Trophoblast cell (in vitro differentiated cells and primary cell): ENCODE data around the gene PHF13.

ENCODE experiments used
- DNase-seq, 2 donors: peaks; one replicate each; pipeline ENCODE4 v3.0.0-alpha.2; 2016
- H2AFZ ChIP-seq: 2 replicates; pipeline ENCODE4 v1.6.1; 2013; ENCODE audit warnings: low read length, moderate library complexity, mild to moderate bottlenecking; ENCODE audit not compliant: insufficient read depth, poor library complexity
- H2AK5ac ChIP-seq: 2 replicates; pipeline ENCODE4 v1.6.1; 2013; ENCODE audit warnings: mild to moderate bottlenecking, low read length
- H2BK120ac ChIP-seq: 2 replicates; pipeline ENCODE4 v1.6.1; 2013; ENCODE audit warnings: low read length, mild to moderate bottlenecking, moderate library complexity; ENCODE audit not compliant: insufficient read depth, poor library complexity
- H2BK12ac ChIP-seq: 2 replicates; pipeline ENCODE4 v1.6.1; 2013; ENCODE audit warnings: mild to moderate bottlenecking, low read length, moderate library complexity
- H2BK5ac ChIP-seq: 2 replicates; pipeline ENCODE4 v1.6.1; 2013; ENCODE audit warnings: low read length, low read depth, moderate library complexity, mild to moderate bottlenecking; ENCODE audit not compliant: poor library complexity
- H3K14ac ChIP-seq: 2 replicates; pipeline ENCODE4 v1.6.1; 2013; ENCODE audit warnings: mild to moderate bottlenecking, low read length
- H3K18ac ChIP-seq: 2 replicates; pipeline ENCODE4 v1.6.1; 2013; ENCODE audit warnings: mild to moderate bottlenecking, low read length
- H3K23ac ChIP-seq: 2 replicates; pipeline ENCODE4 v1.6.1; 2013; ENCODE audit warnings: low read length
- H3K27ac ChIP-seq: 2 replicates; pipeline ENCODE4 v1.5.1; 2013; ENCODE audit warnings: low read depth, mild to moderate bottlenecking, inconsistent platforms, low read length, moderate library complexity
- H3K27me3 ChIP-seq: 2 replicates; pipeline ENCODE4 v1.6.1; 2013; ENCODE audit warnings: inconsistent platforms, mild to moderate bottlenecking, low read length, moderate library complexity; ENCODE audit not compliant: insufficient read depth
- H3K36me3 ChIP-seq, 2 experiments: 1 replicate in 1 of 2; 2 replicates in 1 of 2; pipeline ENCODE4 v1.6.1; 2013; ENCODE audit warnings: low read length in 2 of 2, mild to moderate bottlenecking in 2 of 2, moderate library complexity in 1 of 2; ENCODE audit not compliant: insufficient read depth in 2 of 2, control insufficient read depth in 1 of 2
- H3K4ac ChIP-seq: 2 replicates; pipeline ENCODE4 v1.6.1; 2013; ENCODE audit warnings: low read depth, mild to moderate bottlenecking, low read length, moderate library complexity
- H3K4me1 ChIP-seq, 2 experiments: 1 replicate in 1 of 2; 2 replicates in 1 of 2; pipeline ENCODE4 v1.6.1; 2013; ENCODE audit warnings: low read length in 2 of 2, mild to moderate bottlenecking in 2 of 2, moderate library complexity in 1 of 2; ENCODE audit not compliant: insufficient read depth in 2 of 2, control insufficient read depth in 1 of 2
- H3K4me2 ChIP-seq: 2 replicates; pipeline ENCODE4 v1.6.1; 2013; ENCODE audit warnings: inconsistent platforms, mild to moderate bottlenecking, low read length, moderate library complexity
- H3K4me3 ChIP-seq: 2 replicates; pipeline ENCODE4 v1.5.1; 2013; ENCODE audit warnings: mild to moderate bottlenecking, low read depth, low read length, inconsistent platforms
- H3K79me1 ChIP-seq: one replicate; pipeline ENCODE4 v1.6.1; 2013; ENCODE audit warnings: low read length
- H3K79me2 ChIP-seq: 2 replicates; pipeline ENCODE4 v1.6.1; 2013; ENCODE audit warnings: low read length, mild to moderate bottlenecking; ENCODE audit not compliant: control insufficient read depth, insufficient read depth, poor library complexity
- H3K9ac ChIP-seq: 2 replicates; pipeline ENCODE4 v1.6.1; 2013; ENCODE audit warnings: mild to moderate bottlenecking, low read length
- H3K9me3 ChIP-seq: 2 replicates; pipeline ENCODE4 v1.6.1; 2013; ENCODE audit warnings: low read depth, mild to moderate bottlenecking, control low read depth, inconsistent platforms, low read length; ENCODE audit not compliant: insufficient read depth
- H4K12ac ChIP-seq: 2 replicates; pipeline ENCODE4 v1.6.1; 2013; ENCODE audit warnings: low read depth, mild to moderate bottlenecking, low read length, moderate library complexity
- H4K8ac ChIP-seq: 2 replicates; pipeline ENCODE4 v1.6.1; 2013; ENCODE audit warnings: low read depth, mild to moderate bottlenecking, low read length, moderate library complexity
- H4K91ac ChIP-seq: one replicate; pipeline ENCODE4 v1.6.1; 2013; ENCODE audit warnings: low read depth, mild to moderate bottlenecking, low read length, moderate library complexity
- WGBS: extraction: QIAGEN DNeasy Blood & Tissue Kit; methylation state at CpG from one replicate; pipeline ENCODE4 v1.1.7; 2013; ENCODE audit warnings: missing lambda C conversion rate; ENCODE audit not compliant: insufficient read length, insufficient coverage; ENCODE audit errors: extremely low coverage; 5-methylcytosine and 5-hydroxymethylcytosine counted together

The PHF13 gene

GRCh38 chr1:6585841-6586240, 27.7 kb upstream of the PHF13 start:
- no peak overlapping the region for H4K91ac ChIP-seq
- no peaks in the 10 kb centered on the region for H3K27me3 ChIP-seq
- no peak overlapping the region for H2BK12ac ChIP-seq
- no peak overlapping the region for H2BK5ac ChIP-seq
- H3K36me3 ChIP-seq, result peaks cover 39 to 42% of the 10 kb centered on the region in 2 experiments
- no peak overlapping the region for H3K4me2 ChIP-seq
- H4K12ac ChIP-seq, result no peak overlapping the region
- H3K79me2 ChIP-seq, result no peaks in the 10 kb centered on the region
- H2AK5ac ChIP-seq, result no peak overlapping the region
- no CpG with 5 or more reads among the region's 7 CpGs for WGBS
- H3K9ac ChIP-seq, result no peak overlapping the region
- no peaks in the 10 kb centered on the region for H3K9me3 ChIP-seq
- no peak for DNase-seq
- no peak overlapping the region for H2AFZ ChIP-seq
- H3K27ac ChIP-seq, result no peak overlapping the region
- H4K8ac ChIP-seq, result no peak overlapping the region
- no peaks in the 10 kb centered on the region for H3K79me1 ChIP-seq
- H3K4me1 ChIP-seq, result peaks cover under 1 to 3% of the 10 kb centered on the region in 2 experiments
- H3K18ac ChIP-seq, result no peak overlapping the region
- H3K14ac ChIP-seq, result no peak overlapping the region
- no peak overlapping the region for H2BK120ac ChIP-seq
- H3K23ac ChIP-seq, result no peak overlapping the region
- H3K4ac ChIP-seq, result no peak overlapping the region
- H3K4me3 ChIP-seq, result no peak overlapping the region

GRCh38 chr1:6586404-6586816, 27.1 kb upstream of the PHF13 start:
- H3K9ac ChIP-seq, result no peak overlapping the region
- H2BK120ac ChIP-seq, result no peak overlapping the region
- H3K36me3 ChIP-seq, result peaks cover 43 to 48% of the 10 kb centered on the region in 2 experiments
- H3K4me3 ChIP-seq, result no peak overlapping the region
- no peak overlapping the region for H3K27ac ChIP-seq
- H3K27me3 ChIP-seq, result no peaks in the 10 kb centered on the region
- no CpG with 5 or more reads among the region's 11 CpGs for WGBS
- DNase-seq, result no peak
- no peak overlapping the region for H4K8ac ChIP-seq
- H3K14ac ChIP-seq, result no peak overlapping the region
- no peak overlapping the region for H4K12ac ChIP-seq
- no peak overlapping the region for H2BK5ac ChIP-seq
- H3K18ac ChIP-seq, result no peak overlapping the region
- no peak overlapping the region for H2AK5ac ChIP-seq
- no peaks in the 10 kb centered on the region for H3K79me2 ChIP-seq
- no peak overlapping the region for H3K4me2 ChIP-seq
- no peak overlapping the region for H3K23ac ChIP-seq
- no peak overlapping the region for H3K4ac ChIP-seq
- no peak overlapping the region for H2AFZ ChIP-seq
- H3K4me1 ChIP-seq, result no peaks in the 10 kb centered on the region
- H2BK12ac ChIP-seq, result no peak overlapping the region
- no peaks in the 10 kb centered on the region for H3K79me1 ChIP-seq
- no peak overlapping the region for H4K91ac ChIP-seq
- no peaks in the 10 kb centered on the region for H3K9me3 ChIP-seq

GRCh38 chr1:6587261-6588005, 26.1 kb upstream of the PHF13 start:
- Histone ChIP-seq H3K27ac (no peak overlapping the region), H2AK5ac (no peak overlapping the region), H3K4me2 (no peak overlapping the region), H4K91ac (no peak overlapping the region), H4K12ac (no peak overlapping the region), H3K79me2 (no peaks in the 10 kb centered on the region), H3K14ac (no peak overlapping the region), H2BK120ac (no peak overlapping the region), H3K36me3 (peaks cover 49 to 52% of the 10 kb centered on the region in 2 experiments), H3K23ac (no peak overlapping the region), H3K4ac (no peak overlapping the region), H3K27me3 (no peaks in the 10 kb centered on the region), H2BK12ac (no peak overlapping the region), H3K9me3 (no peaks in the 10 kb centered on the region), H3K79me1 (no peaks in the 10 kb centered on the region), H4K8ac (no peak overlapping the region), H3K9ac (no peak overlapping the region), H3K18ac (no peak overlapping the region), H3K4me1 (no peaks in the 10 kb centered on the region), H2AFZ (no peak overlapping the region), H2BK5ac (no peak overlapping the region), H3K4me3 (no peak overlapping the region)
- DNase-seq, result no peak
- WGBS, result no CpG with 5 or more reads among the region's 13 CpGs

- no peak for DNase-seq
- H2AFZ ChIP-seq, result no peak overlapping the region
- H3K14ac ChIP-seq, result no peak overlapping the region
- H3K9ac ChIP-seq, result no peak overlapping the region
- H3K4me2 ChIP-seq, result no peak overlapping the region
- H2BK120ac ChIP-seq, result no peak overlapping the region
- no peak overlapping the region for H3K4ac ChIP-seq
- no peaks in the 10 kb centered on the region for H3K79me2 ChIP-seq
- H3K4me3 ChIP-seq, result no peak overlapping the region
- H3K23ac ChIP-seq, result no peak overlapping the region
- no peaks in the 10 kb centered on the region for H3K9me3 ChIP-seq
- H4K91ac ChIP-seq, result no peak overlapping the region
- H2BK12ac ChIP-seq, result no peak overlapping the region
- H3K4me1 ChIP-seq, result no peaks in the 10 kb centered on the region
- H3K27ac ChIP-seq, result no peak overlapping the region
- no peak overlapping the region for H4K12ac ChIP-seq
- no peaks in the 10 kb centered on the region for H3K27me3 ChIP-seq
- no peak overlapping the region for H3K18ac ChIP-seq
- no peaks in the 10 kb centered on the region for H3K79me1 ChIP-seq
- peaks cover 57 to 60% of the 10 kb centered on the region in 2 experiments for H3K36me3 ChIP-seq
- no peak overlapping the region for H2AK5ac ChIP-seq
- WGBS, result no CpG with 5 or more reads among the region's 25 CpGs
- no peak overlapping the region for H4K8ac ChIP-seq
- H2BK5ac ChIP-seq, result no peak overlapping the region
These were observed 25.2 kb upstream of the PHF13 start for GRCh38 chr1:6588128-6588892.
